ENCODE data around the gene HS3ST4.
"Not testable (repeated sequence)": the region's sequence is repeated elsewhere in the genome, so short reads cannot be mapped to it uniquely, and the experiment has no call there.

The HS3ST4 gene

DNA sequence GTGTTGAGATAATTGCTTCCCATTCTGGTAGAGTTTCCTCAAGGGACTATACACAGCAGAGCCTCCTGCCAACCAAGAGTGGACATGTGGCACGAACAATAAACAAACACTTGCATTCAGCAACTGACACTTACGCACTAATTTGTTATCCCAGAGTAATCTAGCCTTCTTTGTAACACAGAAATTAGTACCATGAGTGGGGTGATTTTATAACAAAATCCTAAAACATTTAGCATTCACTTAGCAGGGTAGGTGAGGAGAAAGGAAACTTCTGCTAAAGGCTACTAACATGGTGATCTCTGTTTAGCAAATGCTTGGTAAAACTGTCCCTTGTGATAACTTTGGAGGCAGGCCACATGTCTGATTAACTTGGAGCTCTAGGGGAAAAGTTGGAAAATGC, 325.2 kb downstream of the HS3ST4 start:
- no peak for DNase-seq

DNA sequence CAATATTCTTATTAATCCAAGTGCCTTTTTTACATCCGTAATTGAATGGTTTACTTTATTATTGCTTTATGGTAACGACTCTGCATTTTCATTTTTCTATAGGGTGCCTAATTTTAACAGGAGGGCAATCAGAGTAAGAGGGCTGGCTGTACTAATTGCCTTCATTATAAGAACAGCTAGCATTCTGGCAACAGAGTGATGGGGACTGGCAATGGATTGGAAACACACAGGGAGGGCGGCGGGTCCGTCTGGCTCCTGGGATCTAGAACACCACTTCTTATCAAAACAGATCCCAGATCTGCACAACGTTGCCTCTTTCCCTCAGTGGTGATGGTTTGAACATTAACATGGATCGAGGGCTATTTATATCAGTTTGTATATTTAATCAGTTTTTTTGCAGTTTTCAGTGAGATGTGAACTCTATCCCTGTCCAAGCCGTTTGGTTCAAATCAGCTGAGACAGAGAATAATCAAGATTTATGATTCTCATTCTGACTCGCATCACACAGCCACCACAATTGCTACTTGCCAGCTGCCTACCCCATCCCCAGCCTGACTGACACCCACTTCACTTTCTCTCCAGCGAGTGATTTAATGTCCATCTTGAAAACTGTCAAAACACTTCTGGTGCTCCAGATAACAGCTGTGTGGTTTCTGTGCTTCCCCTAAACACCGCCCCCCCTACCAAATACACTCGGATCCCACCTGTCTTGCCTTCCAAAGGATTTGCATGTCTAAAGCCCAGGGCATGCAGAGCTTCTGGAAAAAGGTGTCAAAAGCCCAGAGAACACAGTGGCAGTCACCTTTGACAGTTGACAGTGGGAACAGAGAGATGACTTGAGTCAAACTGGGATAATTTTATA, 327.9 kb downstream of the HS3ST4 start:
- no peak for DNase-seq

DNA sequence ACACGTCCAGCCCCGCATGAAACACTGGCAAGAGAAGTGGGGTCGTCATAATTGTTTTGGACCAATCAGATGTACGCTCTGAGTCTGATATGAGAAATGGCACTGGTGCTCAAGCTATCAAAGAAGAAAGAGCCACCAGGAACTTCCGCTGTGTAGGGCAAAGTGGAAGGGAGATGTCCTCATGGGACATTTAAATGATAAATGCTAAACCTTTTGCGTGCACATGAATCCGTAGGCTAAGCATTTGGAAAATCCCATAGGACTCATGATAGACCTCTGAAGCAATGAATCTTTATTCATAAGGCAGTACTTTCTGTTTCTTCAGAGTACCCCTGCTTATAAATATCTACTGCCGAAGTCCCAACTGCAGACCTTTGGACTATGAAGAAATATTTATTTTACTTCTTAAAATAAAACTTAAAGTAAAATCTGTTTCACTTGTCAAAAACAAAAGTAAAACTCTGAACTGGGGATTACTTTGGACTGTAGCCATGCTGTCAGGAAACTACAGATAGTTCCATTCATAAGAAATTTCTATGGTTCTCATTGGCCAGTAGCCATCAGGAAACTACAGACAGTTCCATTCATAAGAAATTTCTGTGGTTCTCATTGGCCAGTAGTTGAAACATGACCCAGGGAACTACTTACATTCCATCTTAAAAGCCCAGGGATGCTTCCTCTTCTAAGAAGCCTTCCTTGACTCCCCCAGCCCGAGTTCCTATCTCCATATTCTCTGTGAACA, 335.1 kb downstream of the HS3ST4 start:
- no peak for DNase-seq

DNA sequence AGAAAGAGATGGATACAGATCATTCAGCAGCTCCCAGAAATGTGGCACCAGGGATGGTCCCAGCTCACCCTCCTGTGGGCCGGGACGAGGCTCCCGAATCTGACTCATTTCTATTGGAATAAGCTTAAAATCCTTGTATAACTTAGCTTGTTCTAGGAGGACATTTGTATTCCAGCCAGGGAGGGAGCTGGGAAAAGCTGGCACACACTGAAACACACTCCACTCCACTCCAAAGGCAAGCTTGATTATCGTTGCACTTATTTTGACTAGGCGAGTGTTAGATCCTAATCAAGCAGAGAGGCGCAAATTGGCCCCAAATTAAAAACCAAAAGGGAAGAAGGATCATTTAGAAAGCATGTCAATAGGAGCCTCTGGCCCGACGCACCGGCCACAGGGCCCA, 339.5 kb downstream of the HS3ST4 start:
- no peak for DNase-seq

DNA sequence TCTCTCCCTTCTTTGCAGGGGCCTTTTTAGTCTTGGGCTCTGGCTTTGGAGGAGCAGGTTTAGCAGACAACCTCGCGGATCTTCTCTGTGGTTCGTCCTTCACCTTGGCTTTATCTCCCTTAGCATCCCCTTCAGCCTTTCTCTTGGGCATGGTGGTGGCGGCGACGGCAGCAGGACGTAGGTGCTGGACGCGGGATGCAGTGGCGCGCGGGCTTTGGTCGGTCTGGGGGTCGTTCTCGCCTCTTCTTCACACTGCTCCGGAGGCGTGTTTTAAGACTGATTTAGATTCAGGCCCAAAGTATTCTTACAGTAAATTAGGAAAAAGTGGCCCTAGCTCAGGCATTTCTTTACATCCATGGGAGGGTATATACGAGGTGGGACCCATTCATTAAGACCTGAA, 340.9 kb downstream of the HS3ST4 start:
- DNase-seq: not testable (repeated sequence)

DNA sequence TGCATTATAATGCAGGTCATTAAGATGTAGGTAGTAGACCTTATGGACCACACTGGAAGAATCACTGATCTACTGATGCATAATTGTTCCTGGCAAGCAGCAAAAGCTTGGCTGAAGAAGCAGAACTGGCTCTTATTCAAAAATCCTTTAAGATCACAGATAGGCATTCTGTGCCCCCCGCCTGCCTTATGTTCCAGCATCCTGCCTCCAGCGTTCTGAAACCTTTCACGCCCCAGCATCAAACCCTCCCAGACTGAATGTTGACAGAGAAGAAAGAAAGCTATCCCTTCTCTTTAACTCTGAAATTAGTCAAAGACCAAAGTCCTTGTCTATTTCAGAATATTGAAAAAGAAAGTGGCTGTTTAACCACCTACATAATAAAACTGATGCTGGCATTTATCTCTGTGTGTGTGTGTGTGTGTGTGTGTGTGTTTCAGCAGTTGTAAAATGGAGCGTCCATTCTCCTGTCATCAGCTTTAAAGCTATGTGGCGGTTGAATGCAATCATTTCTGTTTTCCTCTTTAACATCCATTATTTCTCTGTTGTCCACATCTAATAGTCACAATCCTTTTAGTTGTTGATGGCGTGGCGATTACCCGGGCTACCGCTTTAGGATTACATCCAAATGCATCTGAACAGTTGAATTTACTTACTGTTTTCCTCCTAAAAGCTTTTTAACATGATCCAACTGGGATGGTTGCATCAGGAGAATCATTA, 350.4 kb downstream of the HS3ST4 start:
- no peak for DNase-seq

DNA sequence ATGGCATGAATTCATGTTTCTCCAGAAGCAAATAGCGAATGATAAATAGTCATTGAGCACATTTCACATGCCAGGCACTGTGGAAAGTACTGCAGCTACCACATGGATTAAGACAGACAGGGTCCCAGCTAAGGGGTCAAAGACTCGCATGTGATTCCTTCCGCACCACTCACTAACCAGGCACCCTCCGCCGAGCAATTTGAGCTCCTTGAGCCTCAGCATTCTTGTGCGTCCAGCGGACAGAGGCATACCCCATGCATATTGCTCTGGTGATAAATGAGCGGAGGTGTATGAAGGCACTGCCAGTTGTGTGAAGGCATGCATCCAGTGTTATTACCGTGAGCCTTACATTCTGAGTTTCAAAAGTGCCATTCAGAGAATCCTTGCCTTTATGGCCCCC, 358.7 kb downstream of the HS3ST4 start:
- no peak for DNase-seq

DNA sequence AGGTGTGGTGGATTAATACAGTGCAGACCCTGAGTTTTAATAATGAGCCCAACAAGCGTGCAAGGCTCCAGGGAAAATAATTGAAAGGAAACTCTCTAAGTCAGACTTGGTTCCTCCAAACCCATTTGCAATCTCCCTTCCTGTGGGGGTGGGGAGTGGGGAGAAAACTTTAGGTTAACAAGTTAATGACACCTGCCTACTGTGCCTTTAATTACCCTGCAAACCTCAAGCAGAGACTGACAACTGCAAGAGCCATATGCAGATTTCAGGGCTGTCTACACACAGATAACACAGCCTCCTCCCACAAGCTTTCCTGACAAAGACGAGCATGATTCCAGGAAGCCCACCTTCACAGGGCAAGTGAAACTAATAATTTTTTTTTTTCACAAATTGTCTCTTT, 359.3 kb downstream of the HS3ST4 start:
- DNase-seq: no peak

DNA sequence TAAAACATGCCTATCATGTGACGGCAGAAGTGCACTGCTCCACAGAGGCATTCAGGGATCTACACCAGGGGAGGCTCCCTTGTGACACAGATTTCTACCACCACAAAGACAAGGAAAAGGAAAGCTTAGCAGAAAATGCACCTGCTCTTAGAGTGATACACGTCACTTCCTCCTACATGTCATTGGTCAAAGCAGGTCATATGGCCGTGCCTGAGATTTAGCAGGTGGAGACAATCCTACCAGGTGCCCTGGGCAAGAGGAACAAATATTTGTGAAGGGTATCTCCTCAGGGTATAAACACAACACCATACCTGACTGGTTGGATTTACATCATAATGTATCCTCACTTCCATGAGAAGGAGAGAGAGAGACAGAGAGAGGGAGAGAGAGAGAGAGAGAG, 362.1 kb downstream of the HS3ST4 start:
- no peak for DNase-seq

DNA sequence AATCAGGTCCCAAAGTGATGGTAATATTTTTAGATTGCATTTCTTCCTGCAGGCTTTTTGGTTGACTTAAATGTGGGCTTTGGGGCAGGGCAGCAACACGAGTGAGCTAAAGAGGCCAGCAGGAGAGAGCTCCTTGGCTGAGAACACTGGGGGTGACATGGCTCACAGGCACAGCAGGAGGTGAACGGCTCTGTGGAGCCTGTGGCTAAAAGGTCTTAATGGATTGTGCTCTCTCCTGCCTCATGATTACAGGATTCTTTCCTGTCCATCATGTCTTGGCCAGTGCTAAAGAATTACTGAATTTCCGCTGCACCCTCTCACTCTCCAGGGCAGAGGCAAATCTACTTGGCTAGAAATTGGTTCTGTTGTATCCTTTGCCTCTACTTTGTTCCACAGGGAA, 366.6 kb downstream of the HS3ST4 start:
- no peak for DNase-seq

DNA sequence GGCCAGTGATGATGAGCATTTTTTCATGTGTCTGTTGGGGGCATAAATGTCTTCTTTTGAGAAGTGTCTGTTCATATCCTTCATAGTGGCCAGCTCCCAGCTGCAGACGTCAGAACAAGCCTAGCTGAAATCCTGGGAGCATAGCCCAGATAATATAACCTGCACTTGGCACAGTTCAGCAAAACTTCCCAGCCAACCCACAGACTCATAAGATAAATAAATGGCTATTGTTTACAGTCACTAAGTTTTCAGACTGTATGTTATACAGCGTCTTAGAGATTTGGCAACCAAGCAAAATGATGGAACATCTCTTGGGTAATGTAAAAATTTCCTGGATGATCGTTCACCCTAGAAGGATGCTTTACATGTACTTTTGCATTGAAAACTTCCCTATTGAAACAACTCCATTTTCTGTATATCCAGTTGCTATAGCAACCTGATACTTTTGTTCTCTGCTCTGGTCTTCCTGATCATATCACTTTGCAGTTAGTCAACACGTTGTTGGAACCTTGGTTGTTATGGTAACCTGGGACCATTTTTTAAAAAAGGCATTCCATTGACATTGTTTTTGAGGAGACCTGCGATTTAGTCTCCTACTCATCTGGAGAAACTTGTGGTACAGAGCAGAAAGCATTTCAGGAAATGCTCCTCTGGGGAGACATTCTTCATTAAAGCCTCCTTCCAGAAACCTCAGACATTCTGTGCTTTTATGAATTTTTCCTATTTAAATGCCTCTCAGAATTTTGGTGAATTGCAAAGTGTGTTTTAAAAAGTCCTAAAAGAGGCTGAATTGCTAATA, 378.7 kb downstream of the HS3ST4 start:
- no peak for DNase-seq

DNA sequence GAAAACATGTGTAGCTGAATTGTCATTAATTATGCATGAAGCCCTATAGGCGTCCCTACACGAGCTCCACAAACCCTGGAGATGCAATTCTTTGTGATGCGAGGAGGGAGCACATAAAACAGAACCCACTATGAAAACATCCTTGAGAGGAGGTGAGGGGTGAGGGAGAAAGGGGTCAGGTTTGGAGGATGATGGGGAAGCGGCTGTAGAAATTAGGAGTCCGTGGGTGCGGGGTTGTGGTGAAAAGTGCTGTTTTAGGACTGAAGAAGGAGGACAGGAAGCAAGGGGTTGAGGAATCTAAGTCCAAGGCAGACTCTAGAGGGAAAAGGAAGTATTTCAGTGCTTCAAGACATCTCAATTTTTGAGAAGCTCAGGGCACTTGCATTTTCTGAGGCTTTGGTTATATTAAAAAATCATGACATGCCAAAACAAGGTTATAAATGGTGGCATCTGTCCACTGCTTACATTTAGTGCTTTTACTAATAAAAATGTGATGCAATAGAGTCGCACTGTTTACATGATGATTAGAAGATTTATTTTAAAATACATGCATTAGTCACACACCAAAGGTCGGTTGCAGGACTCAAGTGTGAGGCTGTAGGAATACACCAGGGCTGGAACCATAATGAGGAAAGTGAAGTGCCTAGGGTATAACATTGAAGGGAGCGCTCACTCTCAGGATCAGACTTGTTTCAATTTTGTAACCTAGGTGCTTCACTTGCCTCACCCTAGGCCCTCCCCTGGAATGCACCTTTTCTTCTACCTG, 379.5 kb downstream of the HS3ST4 start:
- DNase-seq: no peak

DNA sequence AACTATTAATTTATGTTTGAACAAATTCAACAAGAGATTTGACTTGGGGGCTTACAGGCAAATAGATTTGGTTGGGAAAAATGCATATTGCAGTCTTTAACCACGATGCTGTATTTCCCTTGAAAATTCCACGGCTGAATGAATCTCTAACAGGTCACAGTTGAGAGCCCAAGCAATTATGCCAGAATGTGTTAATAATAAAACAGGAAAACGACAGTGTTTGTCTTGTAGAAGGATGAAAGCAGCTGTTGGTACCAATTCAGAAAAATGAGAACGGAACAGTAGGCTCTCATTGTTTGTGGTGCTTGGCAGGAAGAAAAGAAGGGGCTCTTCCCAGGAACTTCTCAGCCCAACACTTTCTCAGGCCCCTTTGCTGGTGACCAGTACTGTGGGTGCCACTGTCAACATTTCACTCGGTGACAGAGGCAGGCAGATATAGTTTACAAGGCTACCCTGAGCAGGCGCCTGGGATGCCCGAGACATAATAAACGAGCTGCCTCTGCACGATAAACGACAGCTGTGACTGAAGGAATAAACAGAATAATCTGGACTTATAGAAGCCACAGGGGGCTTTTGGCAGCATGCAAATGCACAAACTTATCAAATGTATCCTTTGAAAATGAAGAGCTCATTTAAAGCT, 387.1 kb downstream of the HS3ST4 start:
- DNase-seq: no peak

DNA sequence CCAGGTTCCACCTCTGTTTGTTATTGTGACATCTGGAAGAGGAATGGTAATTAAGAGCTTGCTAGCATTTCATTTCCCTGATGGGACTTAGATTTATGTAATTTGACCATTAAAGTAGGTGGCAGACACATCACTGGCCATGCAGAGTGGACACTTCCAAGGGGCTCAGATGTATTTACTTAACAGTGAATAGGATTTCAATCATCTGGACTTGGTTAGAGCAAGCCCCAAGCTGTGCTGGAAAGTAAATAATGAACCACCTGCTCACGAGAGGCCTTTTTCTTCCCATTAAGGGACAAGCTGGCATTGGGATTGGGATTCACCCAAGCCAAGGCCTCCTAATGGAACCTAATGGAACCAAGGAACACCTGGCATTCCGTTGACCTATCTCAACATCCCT, 395.3 kb downstream of the HS3ST4 start:
- no peak for DNase-seq

DNA sequence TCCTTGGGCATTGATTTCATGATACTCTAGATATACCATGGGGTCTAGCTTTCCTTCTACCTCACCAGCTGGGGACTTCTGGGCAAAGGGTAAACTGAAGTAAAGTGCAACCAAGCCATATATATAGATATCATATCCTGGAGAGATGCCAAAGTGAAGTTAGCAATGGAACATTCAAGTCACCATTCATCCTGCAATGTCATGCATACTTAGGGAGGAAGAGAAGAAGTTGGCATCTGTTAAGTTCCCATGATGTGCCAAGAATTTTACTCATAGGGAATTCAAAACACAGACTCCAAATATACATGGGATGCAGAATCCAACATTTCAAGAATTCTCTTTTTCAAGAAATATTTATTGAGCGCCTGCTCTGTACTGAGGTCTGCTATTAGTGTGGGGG, 399.8 kb downstream of the HS3ST4 start:
- no peak for DNase-seq

DNA sequence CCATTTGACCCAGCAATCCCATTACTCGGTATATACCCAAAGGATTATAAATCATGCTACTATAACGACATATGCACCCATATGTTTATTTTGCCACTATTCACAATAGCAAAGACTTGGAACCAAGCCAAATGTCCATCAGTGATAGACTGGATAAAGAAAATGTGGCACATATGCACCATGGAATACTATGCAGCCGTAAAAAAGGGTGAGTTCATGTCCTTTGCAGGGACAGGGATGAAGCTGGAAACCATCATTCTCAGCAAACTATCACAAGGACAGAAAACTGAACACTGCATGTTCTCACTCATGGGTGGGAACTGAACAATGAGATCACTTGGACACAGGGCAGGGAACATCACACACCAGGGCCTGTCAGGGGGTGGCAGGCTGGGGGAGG, 406.4 kb downstream of the HS3ST4 start:
- not testable (repeated sequence) for DNase-seq

DNA sequence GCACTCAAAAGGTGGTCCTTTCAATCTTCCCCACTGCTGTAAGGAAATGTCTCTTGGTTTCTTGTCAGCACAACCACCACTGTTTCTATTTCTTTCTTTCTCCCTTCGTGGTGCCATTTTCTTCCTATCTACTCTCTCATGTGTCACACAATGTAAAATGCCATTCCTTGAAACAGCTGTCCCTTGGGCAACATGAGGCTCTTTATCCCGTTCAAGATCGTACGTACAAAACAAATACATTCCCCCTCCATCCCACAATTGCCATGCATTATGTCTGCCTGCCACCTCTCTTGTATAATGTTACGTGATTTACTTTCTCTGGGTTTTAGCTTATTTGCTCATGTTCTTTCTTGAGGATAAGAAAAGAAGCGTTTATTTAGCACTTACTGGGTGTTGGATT, 410.6 kb downstream of the HS3ST4 start:
- DNase-seq: no peak

DNA sequence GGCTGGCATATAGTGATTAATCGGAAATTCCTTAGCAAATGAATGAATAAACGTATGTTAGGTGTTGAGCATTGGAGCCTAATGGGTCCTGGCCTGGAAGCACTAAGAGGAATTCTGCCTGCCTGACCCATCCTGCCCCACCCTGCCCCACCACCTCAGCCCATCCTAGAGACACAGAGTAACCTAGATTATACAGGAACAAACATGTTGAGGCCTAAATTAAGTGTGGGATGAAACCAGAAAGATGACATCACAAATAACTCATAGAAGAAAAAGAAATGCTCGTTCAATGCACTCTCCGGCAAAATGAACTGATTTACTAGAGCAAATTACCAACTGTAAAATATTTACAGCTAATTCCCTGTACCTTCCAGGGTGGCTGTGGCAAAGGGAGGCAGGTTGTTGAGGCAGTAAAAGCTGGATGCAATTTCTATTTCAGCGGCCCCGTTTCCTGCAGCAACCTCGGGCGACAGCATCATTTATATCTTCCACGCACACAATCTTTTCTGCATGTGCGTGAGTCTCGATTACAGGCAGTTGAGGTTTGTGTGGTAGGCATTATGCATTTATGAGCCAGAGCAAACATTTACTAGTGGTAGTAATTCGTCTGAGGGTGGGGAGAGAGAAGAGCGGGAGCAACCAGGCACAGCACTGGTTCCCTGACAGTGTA, 417.2 kb downstream of the HS3ST4 start:
- DNase-seq: no peak

DNA sequence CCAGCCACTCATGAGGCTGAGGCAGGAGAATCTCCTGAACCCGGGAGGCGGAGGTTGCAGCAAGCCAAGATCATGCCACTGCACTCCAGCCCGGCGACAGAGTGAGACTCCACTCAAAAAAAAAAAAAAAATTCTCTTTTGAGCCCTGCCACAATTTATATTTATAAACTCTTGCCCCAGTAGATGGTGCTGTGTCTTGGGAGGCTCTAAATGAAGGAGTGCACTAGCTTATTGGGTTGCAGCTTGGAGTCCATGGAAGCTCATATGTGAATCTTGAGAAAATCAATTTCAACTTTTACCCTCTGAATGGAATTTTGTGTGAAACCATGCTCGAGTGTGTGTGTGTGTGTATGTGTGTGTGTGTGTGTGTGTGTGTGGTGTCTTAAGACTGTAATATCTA, 420.1 kb downstream of the HS3ST4 start:
- DNase-seq: no peak

DNA sequence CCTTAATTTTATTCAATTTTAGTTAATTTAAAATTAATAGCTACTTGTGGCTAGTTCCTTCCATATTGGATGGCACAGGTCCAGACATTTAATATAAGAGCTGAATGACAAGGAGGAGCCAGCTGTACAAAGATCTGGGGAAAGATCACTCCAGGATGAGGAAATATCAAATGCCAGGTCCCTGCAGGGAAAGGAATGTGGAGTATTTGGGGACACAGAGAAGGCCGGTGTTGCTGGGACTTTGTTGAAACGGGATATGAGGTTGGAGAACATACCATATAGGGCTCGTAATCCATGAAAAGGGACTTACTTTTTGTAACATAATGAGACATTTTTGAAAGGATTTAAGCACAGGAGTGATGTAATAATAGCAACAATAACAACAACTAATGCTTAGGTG, 426.8 kb downstream of the HS3ST4 start:
- DNase-seq: no peak

DNA sequence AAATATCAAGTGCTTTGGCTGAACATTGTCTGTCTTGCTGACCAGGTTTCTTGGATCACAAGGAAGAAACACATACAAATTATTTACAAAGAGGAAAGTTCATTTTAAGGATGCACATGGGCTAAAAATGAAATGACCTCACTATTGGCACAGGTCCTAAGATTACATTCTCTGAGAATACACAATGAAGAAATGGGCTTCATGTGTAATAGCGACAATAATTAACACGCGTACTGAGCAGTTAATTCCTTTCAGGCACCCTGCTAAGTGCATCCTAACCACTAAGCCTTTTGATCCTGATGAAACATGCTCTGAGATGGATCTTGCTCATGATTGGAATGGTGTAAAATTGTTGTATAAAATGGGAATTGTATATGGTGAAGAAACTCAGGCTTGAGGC, 429.0 kb downstream of the HS3ST4 start:
- no peak for DNase-seq
